DMS153 treated with DMSO at 0.1 percent for 48 hours (cell line): ENCODE results near the gene RPEL1.

Experiments used
- DNase-seq: peaks from one replicate; lab custom pipeline; 2025; ENCODE audit not compliant: unreplicated experiment; lab: John Stamatoyannopoulos, UW

The RPEL1 gene

DNA sequence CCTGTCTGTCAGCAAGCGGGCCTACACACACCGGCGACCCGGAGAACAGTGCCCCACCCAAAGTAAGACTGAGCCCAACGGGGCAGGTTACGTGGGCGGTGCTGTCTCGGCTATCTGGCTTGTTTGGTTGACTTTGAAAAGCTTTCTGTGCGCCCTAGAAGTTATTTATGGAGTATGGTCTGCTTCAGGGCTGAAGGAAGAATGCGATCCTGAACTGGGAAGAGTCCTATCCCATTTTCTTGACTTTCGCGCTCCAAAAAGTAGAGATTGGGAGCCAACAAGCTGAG lies 32.8 kb downstream of the RPEL1 start:
- no peak for DNase-seq

DNA sequence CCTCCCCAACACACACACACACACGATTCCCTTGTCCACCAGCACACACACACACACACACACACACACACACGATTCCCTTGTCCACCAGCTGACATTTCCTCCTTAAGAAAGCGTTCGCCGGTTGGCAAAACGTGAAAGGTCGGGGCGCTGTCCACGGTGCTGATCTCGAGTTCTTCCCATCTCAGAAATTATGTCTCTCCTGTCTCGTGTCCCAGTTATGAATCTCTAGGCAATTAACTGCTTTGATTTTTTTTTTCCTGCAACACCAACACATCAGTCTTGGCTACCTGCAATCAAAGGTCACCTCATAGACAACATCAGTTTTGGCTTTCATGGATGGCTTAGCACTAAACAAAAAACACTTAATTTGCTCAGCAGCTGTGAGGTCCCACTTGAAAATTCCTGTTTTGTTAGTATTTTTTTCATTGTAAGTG lies 33.2 kb downstream of the RPEL1 start:
- no peak for DNase-seq

DNA sequence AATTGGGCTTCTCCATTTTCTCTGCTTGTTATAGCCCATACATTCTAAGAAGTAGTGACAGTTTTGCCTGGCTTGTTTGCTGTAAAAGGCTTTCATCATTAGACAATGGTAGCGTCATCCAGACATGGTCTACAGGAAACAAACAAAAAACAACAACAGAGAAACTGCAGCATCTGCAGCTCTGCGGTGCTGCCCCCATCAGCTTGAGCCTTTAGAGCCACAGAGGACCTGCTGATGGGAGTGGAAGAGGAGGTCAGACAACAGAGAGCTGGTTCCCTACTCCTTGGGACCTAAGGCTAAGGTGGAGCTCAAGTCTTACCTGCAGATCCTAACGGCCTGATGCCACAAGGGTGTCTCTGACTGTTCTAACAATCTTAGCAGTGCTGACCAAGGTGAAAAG lies 34.3 kb downstream of the RPEL1 start:
- no peak for DNase-seq

DNA sequence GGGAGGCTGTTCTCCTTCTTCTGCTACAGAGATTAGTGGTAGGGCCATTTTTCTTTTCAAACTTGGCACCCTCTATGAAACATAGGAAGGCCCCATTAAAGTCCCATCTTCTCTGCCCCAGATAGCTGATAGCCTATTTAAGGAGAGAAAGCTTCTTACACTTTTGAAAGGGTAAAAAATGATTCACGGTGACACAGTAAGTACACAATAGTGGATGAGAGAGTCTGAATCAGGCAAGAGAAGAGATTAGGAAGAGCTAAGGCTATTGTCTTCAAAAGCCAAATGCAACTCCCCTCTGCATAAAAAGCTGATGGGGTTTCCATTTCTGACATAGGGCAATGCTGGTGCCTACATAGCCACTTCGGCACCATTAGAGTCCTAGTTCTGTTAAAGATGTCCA lies 34.8 kb downstream of the RPEL1 start:
- no peak for DNase-seq

DNA sequence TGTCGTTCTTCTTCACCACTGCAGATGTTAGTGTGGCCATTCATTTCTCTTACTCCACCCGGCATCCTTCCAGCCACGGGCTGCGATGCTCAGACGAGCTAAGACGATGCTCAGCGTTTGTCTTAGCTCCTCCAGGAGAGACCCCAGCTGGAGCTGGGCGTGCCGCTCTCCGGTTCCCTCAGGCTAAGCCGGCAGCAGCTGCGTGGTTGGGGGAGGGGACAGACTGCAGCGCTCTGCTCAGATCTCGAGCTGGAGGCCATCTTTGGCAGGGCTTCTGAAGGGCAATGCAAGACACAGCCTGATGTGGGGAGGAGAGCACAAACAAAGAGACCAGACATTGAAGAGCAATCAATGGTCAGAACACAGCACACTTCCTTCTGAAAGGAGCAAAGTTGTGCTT lies 36.1 kb downstream of the RPEL1 start:
- DNase-seq = peak; percentile 62

DNA sequence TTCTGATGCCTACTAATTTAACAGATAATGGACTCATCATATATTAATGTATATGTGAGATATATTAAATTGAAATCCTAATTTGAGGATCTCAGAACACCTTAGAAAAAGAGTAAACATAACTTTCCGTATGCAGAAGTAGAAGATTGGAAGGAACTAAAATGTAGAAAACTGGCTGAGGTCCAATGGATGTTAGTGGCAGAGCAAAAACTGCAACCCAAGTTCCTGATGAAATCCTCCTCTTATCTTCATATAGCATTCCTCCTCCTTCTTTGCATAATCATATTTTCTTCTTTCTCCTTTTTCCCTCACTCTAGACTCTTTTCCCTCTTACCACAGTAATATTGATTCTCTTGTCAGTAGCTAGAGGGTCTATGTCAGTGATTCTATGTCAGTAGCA lies 37.3 kb downstream of the RPEL1 start:
- no peak for DNase-seq

DNA sequence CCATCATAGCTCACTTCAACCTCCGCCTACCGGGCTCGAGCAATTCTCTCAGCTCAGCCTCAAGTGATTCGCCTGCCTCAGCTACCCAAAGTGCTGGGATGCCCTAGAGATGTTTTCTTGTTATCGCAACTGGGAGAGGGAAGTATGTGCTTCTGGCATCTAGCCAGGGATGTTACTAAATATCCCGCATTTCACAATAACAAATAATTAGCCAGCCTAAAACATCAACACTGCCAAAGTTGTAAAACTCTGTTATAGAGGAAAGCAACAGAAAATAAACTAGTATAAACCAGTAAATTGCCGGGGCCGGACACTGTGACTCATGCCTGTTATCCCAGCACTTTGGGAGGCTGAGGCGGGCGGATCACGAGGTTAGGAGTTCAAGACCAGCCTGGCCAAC lies 38.5 kb downstream of the RPEL1 start:
- no peak for DNase-seq

DNA sequence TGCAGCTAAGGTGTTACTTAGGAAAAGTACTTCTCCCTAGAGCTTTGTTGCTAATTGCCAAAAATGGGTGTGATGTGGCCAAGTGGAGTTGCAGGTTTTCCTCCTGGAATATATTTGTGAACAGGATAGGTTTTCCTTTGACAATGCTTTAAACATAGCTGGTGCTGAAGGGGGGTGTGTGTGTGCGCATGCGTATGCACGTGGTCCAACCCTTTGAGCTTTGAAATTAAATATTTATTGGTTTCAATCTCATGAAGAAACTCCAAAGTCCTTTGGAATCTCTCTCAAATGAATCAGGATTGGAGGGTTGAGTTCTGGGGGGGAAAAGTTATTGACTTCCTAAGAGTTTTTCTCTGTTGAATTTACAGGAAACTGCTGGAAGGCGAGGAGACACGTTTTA lies 42.3 kb downstream of the RPEL1 start:
- DNase-seq = no peak

DNA sequence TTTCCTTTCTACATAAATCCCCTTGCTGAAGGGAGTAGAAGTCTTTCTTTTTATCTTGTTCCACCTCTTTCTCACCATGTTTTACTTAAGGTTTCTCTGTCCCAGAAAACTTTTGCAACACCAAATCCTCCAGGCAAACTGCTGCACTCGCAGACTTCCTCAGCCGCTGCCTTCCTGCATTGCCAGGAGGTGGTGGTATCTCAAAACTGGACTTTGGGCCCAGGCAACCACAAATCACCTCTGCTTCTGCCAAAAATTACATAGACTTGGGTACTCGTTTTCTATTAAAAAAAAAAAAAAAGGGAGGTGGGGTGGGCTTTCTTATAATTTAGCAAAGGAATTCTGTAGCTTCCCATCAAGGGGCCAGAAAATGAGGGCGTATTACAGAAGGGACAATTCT lies 45.9 kb downstream of the RPEL1 start:
- no peak for DNase-seq

DNA sequence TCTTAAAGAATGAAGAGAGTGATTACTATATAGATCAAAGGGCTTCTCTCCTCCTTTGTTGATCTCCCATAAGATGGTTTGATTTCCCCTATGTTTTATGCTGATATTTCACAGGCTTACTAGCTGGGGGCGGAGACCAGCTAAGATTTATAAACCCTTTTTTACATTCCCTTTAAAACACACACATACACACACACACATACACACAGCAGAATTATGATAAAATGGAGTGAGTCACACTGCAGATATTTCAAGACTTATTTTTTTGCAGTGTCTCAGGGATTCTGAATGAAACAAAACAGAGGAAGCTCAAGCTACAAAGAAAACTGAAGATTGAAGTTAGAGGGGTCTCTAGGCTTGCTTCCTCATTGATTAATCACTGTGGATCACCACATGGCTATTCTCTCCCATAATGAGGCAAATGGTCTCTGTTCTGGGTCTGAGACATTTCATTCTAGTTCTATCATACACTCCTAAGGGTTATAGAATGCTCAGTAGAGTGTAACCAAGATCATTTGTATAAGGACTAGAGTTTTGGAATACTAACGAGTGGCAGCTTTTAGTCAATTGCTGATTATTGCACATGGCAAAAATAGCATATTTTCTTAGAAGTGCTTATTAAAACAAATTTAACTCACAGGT lies 49.8 kb downstream of the RPEL1 start:
- DNase-seq = no peak
